ENCODE measurements around the gene SLC35A4.
A peak's percentile ranks its signal among the peaks of the same experiment; 100 is the strongest.
"Not testable (repeated sequence)": the region's sequence is repeated elsewhere in the genome, so short reads cannot be mapped to it uniquely, and the experiment has no call there.

The SLC35A4 gene

DNA sequence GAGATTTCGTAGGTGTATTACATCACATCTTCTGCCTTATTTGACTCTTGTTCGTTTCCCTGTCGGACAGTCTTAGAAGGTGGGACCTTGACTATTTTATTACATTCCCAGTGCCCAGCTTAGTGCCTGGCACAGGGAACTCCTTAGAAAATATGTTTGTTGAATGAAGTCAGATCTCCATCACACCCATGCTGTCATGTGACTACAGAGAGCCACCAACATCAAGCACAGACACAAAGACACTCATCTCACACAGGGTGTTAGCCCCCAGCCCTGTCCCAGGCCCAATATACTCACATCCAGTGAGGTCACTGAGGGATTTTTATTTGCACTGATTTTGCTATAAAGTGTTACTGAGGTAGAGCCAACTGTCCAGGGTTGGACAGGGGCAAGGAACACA lies 6.7 kb upstream of the SLC35A4 start:
- DNase-seq (ENCODE audit: low spot score), result no peak

DNA sequence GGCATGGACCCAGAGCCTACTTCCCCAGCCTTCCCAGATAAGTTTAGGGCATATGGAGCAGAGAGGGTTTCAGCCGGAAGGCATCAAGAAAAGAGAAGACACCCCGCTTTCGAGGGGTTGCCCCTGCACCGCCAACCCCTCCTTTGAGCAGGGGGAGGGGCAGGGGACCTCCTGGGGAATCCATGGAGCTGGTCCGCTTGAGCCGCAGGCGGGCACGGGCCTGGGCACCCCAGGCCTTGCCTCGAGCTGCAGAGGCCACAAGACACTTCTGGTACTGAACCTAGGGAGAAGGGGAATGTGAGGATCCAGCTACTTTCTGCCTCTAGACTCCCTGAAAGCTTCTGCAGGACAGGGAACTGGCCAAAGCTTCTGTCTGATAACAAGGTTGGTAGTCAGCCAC lies 6.1 kb upstream of the SLC35A4 start:
- no peak for DNase-seq (ENCODE audit: low spot score)

DNA sequence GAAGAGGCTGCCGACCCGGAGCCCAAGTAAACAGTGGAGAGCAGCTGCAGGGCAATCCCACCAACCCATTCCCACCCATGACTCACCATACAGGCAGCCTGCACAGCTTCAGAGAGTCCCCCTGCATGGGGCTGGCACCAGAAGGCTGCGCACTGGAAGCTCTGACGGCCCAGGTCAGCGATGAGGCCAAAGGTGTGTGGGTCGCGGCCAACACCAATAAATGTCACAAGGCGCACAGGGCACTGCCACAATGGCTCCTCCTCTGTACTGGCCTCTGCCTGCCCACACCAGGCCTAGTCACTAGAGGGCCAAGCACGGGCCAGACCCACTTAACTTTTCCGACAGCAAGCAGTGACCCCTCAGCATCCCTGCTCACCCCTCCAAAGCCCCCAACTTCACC lies 4.4 kb upstream of the SLC35A4 start:
- no peak for DNase-seq (ENCODE audit: low spot score)

DNA sequence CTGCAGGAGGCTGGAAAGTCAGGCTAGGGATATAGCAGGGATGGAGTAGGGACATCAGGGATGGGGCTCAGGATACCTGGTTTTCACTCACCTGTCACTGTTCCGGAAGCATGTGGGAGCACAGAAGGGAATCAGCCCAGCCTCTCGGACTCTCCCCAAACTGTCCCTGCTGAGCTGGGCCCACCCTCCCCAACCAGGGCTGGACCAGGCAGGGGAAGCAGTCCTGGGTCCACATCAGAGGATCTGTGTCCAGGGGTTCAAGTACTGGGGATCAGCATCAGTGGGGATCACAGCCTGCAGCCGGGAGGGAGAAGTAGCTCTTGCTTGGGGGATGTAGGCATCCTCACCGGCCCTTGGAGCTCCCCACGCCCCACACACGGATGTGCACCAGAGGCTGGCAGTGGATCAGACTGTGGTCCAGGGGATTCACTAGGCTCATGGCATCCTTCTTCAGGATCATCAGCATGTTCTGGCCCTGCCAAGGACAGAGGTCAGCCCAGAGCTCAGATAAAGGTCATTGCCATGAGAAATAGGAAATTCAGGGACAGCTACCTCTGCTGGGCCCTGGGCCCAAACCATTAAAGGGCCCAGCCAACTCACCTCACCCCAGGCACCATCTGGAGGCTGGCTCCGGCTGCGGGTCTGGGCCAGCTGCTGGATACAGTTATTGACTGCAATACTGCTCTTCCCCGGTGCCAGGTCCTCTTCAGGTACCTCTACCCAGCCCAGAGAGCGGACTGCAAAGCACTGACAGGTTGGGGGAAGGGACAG lies 2.7 kb upstream of the SLC35A4 start:
- DNase-seq (ENCODE audit: low spot score), result no peak

DNA sequence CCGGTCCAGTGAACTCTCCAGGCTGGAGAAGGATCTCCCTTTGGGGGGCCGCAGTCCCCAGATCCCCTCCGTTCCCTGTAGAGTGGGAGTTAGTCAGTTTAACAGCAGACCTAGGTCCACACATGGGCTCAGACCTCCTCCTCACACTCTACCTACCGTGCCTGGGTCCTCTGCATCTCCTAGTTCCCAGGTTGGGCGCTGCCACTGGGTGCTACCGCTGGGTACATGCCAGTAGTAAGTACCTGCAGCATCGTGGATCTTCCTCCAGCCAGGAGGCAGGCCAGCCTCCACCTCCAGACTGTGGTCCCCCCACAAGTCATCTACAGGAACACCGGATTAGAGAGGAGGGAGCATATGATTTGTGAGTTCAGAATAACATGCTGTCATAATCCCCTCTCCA lies 1.0 kb upstream of the SLC35A4 start:
- peak; percentile 36 for DNase-seq (ENCODE audit: low spot score)

DNA sequence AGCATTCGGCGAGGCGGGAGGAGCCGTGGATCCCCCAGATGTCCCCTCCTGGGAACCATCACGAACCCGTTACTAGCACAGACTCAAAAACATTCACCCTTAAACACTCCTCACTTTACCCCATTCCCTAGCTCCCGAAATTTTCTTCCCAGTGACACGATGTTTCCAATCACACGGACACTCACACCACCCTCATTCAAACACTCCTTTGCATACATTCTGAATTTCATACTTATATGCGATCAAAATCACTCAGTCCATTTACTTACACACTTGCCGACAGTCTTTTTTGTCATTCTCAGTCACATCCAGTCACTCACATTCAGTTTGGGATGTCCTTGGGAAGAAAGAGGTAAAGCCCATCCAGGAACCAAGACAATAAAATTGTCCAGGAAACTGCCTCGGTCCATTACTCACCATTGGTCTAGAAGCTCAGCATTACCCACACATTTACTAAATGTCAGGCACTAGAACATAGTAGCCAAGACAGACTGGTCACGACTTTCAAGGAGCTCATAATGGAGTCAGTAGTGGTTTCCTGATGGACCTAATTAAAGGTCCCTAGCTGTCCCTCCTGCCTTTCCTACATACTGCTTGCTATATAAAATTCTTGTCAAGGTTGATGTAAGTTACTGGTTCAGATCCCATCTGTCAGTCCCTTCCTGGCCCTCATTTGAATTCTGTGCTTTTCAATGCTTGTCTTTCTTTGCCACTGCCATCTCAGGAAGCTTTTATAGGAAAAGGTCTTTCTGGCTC lies 574 bp downstream of the SLC35A4 start:
- DNase-seq (ENCODE audit: low spot score), result no peak

DNA sequence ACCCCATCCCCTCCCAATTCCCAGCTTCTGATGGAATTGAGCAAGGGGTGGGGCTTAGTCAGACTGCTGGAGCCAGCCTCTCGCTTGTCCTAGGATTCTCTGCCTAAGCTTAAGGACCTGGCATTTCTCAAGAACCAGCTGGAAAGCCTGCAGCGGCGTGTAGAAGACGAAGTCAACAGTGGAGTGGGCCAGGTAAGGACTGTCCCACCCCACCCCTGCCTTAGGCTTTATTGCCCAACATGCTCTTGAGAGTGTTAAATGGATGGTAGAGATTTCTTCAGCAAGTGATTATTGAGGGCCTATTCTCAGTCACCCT lies 1.1 kb downstream of the SLC35A4 start:
- DNase-seq (ENCODE audit: low spot score), result no peak

DNA sequence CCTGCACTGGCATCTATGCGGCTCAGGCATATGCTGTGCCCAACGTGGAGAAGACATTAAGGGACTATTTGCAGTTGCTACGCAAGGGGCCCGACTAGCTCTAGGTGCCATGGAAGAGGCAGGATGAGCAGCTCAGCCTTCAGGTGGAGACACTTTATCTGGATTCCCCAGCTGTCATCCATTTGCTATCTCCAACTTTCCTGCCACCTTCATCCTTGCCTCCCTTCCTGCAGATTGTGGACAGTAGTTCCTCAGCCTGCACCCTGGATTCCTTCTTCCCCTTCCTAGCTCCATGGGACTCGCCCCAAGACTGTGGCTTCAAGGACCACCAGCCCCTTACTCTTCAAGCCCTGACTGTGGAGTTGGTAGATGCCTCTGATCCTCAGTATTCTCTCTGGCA lies 2.0 kb downstream of the SLC35A4 start:
- DNase-seq (ENCODE audit: low spot score), result peak; percentile 1

DNA sequence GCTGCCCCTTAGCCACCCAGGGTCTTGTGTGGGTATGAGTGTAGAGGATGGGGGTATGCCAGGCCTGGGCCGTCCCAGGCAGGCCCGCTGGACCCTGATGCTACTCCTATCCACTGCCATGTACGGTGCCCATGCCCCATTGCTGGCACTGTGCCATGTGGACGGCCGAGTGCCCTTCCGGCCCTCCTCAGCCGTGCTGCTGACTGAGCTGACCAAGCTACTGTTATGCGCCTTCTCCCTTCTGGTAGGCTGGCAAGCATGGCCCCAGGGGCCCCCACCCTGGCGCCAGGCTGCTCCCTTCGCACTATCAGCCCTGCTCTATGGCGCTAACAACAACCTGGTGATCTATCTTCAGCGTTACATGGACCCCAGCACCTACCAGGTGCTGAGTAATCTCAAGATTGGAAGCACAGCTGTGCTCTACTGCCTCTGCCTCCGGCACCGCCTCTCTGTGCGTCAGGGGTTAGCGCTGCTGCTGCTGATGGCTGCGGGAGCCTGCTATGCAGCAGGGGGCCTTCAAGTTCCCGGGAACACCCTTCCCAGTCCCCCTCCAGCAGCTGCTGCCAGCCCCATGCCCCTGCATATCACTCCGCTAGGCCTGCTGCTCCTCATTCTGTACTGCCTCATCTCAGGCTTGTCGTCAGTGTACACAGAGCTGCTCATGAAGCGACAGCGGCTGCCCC lies 2.6 kb downstream of the SLC35A4 start:
- DNase-seq (ENCODE audit: low spot score), result peak; percentile 2

DNA sequence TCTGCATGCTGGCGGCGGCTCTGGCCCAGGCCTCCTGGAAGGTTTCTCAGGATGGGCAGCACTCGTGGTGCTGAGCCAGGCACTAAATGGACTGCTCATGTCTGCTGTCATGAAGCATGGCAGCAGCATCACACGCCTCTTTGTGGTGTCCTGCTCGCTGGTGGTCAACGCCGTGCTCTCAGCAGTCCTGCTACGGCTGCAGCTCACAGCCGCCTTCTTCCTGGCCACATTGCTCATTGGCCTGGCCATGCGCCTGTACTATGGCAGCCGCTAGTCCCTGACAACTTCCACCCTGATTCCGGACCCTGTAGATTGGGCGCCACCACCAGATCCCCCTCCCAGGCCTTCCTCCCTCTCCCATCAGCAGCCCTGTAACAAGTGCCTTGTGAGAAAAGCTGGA lies 3.2 kb downstream of the SLC35A4 start:
- DNase-seq (ENCODE audit: low spot score), result no peak

DNA sequence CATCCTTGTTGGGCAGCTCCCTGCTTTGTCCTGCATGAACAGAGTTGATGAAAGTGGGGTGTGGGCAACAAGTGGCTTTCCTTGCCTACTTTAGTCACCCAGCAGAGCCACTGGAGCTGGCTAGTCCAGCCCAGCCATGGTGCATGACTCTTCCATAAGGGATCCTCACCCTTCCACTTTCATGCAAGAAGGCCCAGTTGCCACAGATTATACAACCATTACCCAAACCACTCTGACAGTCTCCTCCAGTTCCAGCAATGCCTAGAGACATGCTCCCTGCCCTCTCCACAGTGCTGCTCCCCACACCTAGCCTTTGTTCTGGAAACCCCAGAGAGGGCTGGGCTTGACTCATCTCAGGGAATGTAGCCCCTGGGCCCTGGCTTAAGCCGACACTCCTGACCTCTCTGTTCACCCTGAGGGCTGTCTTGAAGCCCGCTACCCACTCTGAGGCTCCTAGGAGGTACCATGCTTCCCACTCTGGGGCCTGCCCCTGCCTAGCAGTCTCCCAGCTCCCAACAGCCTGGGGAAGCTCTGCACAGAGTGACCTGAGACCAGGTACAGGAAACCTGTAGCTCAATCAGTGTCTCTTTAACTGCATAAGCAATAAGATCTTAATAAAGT lies 3.9 kb downstream of the SLC35A4 start:
- DNase-seq (ENCODE audit: low spot score), result peak; percentile 1

DNA sequence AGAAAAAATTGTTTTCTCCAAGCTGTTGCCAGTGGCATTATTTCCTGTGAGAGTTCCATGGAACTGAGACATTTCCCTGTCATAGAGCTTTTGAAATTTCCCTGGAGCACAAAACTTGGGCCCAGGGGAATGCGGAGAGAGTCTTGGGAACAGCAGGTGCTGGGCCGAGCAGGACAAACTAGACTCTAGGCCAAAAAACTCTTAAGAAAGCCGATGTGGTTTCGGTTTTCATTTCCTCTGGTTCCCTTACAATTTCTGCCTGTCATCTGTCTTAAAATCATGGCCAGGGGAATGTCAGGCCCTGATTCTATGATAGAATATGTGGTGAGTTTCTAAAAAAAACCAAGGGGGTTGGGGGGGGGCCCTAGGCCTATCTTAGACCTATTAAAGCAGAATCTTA lies 4.6 kb downstream of the SLC35A4 start:
- peak; percentile 17 for DNase-seq (ENCODE audit: low spot score)

DNA sequence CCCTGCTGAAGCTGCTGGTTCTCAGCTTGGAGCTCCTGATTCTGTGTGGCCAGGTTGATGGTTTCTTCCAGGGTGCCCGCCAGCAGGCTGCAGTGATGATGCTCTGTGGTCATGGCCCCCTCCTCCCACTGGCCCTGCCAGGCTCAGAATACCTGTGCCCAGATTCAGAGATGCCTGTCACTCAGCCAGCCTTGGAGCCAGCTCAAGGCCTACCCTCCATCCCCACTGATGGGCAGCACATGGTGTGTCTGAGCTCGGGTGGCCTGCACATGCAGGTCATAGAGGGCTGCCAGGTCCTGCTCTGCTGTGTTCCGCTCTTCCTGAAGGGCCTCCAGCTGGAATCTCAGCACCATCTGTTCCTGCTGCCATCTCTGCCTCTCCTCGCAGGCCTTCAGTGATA lies 5.4 kb downstream of the SLC35A4 start:
- DNase-seq (ENCODE audit: low spot score), result no peak

DNA sequence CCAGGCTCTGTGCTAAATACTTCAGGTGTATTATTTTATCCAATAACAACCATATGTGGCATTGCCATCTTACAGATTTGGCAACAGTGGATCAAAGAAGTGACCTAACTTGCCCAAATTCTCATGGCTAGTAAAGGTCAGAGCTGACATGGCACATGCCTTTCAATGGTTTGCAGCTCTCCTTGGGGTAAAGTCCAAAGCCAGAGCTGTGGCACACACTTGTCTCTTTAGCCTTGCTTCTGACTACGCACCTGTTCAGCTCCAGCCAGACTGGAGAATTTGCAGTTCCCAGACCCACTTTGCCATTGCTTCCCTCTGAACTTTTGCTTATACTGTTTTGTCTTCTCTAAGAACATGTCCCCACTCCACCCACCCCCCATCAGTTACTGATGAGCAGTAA lies 5.9 kb downstream of the SLC35A4 start:
- DNase-seq (ENCODE audit: low spot score), result no peak

DNA sequence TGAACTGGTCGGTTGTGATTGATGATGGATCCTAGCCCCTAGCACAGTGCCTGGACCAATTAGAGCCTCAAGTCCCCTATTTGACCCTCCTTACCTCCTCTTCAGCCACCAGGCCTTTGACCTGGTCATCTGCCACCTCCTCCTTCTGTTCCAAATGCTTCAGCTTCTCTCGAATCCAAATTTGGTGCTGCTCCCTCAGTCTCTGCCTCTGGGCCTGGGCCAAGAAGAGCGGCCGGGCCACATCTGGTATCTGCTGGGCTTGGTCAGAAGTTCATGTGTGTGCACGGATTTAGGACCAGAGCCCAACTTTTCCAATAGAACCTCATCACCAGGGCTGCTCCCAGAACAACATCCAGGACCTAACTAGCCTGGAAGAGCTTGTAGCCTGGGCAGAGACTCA lies 6.5 kb downstream of the SLC35A4 start:
- no peak for DNase-seq (ENCODE audit: low spot score)

DNA sequence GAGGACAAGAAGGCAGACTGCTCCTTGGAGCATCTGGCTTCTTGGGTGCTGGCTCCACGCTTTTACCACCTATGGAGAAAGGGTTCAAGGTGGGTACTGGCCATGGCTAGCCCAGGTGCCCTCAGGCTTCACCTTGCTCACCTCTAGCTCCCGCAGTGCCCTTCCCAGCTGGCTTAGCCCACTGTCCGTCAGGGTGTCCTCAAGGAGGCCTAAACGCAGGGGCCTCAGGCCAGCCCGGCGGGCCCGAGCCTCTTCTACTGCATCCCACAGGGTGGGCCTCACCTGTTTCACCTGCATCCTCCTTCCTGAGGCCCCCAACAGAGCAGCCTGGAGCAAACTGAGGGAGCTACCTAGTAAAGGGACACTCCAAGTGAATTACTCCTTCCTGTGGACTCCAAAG lies 9.1 kb downstream of the SLC35A4 start:
- DNase-seq (ENCODE audit: low spot score), result no peak

DNA sequence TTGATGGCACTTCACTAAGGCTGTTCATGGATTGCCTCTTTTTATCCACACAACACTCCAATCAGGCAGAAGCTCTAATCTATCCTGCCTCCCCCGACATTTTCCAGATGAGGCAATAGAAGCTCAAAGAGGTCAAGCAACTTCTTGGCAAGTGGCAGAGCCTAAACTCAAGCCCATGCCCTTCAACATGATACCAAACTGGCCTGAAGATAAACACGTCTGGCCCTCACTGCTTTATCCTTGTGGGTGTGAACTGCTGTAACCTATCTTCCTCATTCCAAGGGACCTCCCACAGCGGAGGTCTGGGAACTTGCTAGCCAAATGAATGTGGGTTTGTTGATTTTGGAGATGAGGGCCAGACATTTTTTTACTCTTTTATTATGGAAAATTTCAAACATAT lies 9.5 kb downstream of the SLC35A4 start:
- DNase-seq (ENCODE audit: low spot score), result no peak

DNA sequence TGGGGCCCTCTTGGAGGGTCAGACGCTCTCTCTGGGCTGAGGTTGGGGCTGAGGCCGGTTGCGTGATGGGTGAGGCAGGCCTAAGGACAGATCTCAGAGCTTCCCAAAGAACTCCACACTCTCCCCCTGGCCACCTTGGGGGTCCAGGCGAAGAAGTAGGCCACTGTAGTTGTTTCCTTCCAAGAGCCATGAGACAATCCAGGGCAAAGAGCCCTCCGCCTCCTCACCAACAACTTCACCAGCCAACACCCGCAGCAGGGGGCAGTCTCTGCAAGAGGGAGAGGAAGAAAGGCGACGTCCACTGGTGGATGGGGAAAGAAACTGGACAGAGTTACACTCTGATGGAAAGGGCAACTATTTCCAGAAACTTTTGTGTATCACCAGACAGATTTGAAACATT lies 10.7 kb downstream of the SLC35A4 start:
- peak; percentile 74 for DNase-seq (ENCODE audit: low spot score)

DNA sequence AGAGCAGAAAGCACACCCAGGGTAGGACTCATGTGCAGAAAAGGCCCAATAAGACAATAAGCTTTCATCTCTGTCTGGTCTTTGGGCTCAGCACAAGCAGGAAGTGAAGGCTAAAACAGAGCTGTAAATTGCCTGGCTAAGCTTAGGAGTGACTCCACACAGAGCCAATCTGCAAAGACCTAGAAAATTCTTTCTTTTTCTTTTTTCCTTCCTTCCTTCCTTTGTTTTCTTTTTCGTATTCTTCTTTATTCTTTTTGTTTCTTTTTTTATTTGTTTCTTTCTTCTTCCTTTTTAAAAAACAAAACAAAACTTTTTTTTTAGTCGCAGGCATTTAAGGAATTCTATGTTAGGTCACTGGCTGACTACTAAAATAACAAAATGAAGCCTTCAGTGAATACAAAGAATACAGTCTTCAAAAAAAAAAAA lies 12.2 kb downstream of the SLC35A4 start:
- DNase-seq (ENCODE audit: low spot score), result peak; percentile 25

DNA sequence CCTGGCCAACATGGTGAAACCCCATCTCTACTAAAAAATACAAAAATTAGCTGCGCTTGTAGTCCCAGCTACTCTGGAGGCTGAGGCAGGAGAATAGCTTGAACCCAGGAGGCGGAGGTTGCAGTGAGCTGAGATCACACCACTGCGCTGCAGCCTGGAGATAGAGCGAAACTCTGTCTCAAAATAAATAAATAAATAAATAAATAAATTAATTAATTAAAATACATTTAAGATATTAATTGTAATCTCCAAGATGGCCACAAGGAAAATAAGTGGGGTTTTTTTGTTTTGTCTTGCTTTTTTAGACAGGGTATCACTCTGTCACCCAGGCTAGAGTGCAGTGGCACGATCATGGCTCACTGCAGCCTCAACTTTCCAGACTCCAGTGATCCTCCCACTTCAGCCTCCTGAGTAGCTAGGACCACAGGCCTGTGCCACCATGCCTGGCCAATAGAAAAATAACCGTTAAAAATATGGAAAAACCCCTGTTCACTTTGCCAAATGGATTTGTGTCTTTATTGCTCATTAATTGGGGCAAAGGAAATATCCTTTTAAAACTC lies 14.6 kb downstream of the SLC35A4 start:
- not testable (repeated sequence) for DNase-seq (ENCODE audit: low spot score)

DNA sequence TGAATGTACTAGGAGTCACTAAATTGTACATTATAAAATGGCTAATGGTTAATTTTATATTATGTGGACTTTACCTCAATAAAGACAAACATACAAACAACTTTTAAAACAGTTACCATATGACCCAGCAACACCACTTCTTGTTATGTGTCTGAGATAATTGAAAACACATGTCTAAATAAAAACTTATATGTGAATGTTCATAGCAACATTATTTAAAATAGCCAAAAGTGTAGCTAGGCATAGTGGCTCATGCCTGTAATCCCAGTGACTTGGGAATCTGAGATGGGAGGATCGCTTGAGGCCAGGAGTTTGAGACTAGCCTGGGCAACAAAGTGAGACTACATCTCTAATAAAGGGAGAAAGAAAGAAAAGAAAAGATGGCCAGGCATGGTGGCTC lies 22.9 kb downstream of the SLC35A4 start:
- no peak for DNase-seq (ENCODE audit: low spot score)

DNA sequence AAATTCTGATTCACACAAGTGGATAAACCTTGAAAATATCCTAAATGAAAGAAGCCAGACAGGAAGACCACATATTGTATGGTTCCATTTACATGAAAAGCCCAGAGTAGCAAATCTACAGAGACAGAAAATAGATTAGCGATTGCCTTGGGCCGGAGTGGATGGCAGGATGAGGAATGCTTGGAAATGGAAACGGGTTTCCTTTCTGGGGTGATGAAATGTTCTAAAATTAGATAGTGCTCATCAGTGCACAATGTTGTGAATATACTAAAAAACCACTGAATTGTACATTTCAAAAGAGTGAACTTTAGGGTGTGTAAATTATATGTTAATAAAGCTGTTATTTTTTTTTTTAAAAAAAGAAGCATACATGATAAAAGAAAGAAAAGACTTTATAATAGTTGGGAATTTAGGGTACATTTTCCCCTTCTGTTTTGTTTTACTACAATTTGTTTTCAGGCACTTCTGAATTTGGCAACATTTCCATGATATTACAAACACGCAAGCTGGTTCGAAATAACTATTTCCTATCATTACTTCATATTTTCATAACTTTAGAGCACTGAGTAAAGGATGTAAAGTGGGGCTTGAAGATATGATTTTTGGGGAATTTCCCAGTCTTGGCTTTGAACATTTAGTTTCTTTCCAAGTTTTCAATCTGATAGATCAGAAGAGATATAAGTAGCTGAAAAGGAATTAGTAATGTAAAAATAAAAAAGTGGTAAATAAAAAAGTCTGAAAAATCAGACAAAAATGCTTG lies 23.9 kb downstream of the SLC35A4 start:
- no peak for DNase-seq (ENCODE audit: low spot score)

Data from Ammon's horn (tissue), 1 donor.